Measurements from ENCODE around the gene MAIP1.

Gene MAIP1

GRCh38 chr2:199951023-199951422, 4.4 kb upstream of the MAIP1 start:
- DNase-seq: no peak

- peak; percentile 42 for DNase-seq
Observed at GRCh38 chr2:199955007-199955338, 409 bp upstream of the MAIP1 start.

DNA sequence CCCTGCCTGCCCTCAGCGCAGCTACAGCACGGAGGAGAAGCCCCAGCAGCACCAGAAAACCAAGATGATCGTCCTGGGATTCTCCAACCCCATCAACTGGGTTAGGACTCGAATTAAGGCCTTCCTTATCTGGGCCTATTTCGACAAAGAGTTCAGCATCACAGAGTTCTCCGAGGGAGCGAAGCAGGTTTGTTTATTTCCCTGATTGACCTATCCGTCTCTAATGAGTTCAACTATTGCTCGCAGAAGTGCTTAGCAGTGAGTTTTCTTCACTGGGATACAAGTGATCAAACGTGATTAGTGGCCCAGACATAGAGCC, 639 bp downstream of the MAIP1 start:
- DNase-seq: no peak

- no peak for DNase-seq
Observed at GRCh38 chr2:199958014-199958413, 2.6 kb downstream of the MAIP1 start.

- no peak for DNase-seq
Observed at GRCh38 chr2:199962203-199962602, 6.8 kb downstream of the MAIP1 start.

GRCh38 chr2:199966405-199966804, 11.0 kb downstream of the MAIP1 start:
- DNase-seq: no peak

GRCh38 chr2:199966976-199967375, 11.6 kb downstream of the MAIP1 start:
- no peak for DNase-seq

- DNase-seq: no peak
Observed at GRCh38 chr2:199968126-199968525, 12.7 kb downstream of the MAIP1 start.

- no peak for DNase-seq
Observed at GRCh38 chr2:199972088-199972626, 16.8 kb downstream of the MAIP1 start.

DNA sequence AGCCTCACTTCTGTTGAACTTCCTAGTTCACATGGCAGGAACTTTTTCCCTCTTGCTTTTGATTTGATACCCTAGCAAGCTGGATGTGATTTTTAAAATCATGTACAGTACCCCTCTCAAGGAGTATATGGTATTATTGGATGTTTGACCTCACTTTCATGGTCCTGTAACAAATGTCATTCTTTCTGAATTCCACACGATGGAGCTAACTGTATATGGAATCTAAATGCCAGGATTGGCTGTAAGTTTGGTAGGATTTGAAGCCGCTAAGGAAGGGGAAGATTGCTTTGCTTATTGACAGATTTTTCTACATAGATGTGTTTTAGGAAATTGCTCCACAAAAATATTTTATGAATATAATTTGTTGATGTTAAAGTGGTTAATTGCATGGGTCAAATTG, 18.3 kb downstream of the MAIP1 start:
- no peak for DNase-seq

- DNase-seq: no peak
Observed at GRCh38 chr2:199975273-199975895, 20.0 kb downstream of the MAIP1 start.

GRCh38 chr2:199977984-199978415, 22.6 kb downstream of the MAIP1 start:
- peak; percentile 2 for DNase-seq

GRCh38 chr2:199979398-199979797, 24.0 kb downstream of the MAIP1 start:
- DNase-seq: no peak

DNA sequence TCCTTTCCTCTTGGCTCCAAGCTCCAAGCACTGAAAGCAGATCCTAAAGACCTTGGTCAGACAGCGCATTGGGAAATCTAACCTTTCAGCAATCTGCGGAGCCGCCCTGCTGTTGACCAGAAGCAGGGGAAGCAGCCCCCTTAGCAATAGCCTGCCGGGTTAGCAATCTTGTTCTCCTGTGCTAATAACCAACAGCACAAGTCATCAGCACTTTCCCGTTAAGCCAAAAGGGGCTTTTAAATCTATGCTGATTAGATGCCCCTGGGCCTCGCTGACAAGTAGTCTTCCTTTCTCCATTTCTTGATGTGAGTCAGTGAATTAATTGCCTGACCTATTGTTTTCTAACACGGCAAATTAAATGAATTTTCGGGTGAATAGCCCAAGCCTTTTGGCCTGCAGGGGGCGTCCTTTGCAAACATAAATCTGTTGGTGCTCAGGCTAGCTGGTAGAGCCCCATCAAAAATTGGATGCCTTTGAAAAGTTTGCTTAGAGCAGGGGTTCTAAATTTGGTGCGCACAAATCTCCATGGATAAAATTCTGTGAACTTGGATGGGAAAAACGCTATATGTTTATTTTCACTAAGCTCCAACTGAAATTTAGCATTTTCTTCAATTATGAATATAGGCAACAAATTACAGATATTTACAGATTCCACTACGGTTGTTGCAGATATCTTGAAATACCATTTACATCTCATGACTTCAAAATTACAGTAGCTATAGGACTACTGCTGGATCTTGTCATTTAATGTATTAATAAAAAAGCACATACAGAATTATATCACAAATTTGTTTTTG, 24.6 kb downstream of the MAIP1 start:
- peak; percentile 67 for DNase-seq

- DNase-seq: no peak
Observed at GRCh38 chr2:199982126-199982843, 26.9 kb downstream of the MAIP1 start.

DNA sequence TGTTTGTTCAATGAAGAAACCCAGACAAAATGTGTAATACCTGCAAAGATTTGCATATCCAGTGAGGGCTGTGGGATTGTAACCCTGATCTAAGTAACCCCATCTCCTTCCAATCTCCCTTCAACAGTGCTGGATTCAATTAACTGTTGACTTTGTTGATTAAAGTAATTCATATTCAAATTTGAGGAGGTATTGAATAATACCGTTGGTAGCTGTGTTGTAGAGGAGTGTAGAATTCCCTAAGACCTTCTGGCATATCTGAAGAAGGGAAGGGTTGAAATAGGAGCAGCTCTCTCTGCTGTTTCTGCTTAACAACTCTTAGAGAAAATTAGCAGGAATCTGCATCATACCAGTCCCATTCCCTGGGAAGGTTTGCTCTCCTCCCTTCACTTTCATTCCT, 28.2 kb downstream of the MAIP1 start:
- no peak for DNase-seq

GRCh38 chr2:199984159-199984558, 28.8 kb downstream of the MAIP1 start:
- no peak for DNase-seq

GRCh38 chr2:199984755-199985154, 29.4 kb downstream of the MAIP1 start:
- DNase-seq: no peak

DNA sequence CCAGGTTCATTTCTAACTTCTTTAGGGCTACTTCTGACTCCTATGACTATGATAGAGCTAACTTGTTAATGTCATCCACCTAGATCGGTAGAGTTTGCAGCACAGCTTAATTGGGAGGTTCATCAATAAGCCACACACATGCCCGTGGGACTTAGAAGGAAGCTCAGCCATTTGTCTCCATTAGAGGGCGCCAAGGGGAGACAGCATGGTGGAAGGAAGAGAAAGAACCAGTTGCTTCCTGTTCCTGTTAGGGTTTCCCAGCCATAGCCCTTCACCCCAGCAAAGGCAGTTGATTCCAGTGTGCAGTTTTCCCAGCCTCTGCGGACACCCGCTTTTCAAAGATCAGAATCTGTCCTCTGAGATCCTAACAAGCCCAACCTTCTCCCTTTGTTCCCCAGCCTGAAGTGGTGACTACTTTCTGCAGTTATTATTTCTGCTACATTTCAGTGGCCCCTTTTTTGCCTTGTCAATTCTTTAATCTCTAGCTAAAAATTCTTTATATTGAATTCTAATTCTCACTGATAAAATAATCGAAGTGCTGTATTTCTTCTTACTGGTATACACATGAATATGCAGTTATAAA, 30.3 kb downstream of the MAIP1 start:
- DNase-seq: no peak

- no peak for DNase-seq
Observed at GRCh38 chr2:199987586-199987985, 32.2 kb downstream of the MAIP1 start.

DNA sequence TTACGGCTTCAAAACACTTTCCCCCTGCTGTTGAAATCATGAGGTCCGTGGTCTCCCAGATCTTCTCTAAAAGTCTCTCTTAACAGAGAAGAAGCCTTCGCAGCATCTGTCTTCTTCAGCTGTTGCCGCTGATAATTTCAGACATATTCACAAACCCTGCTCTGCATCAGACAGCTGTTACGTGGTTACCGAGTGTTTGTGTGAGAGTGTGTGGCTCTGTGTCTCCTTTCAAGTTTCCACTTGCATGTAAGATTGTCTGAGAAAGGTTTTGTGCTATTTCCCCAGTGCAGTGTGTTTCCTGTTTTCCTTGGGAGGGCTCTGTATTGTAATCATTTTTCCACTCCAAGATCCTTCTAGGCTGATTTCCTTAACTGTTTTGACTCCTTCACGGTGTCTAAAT, 32.8 kb downstream of the MAIP1 start:
- no peak for DNase-seq

DNA sequence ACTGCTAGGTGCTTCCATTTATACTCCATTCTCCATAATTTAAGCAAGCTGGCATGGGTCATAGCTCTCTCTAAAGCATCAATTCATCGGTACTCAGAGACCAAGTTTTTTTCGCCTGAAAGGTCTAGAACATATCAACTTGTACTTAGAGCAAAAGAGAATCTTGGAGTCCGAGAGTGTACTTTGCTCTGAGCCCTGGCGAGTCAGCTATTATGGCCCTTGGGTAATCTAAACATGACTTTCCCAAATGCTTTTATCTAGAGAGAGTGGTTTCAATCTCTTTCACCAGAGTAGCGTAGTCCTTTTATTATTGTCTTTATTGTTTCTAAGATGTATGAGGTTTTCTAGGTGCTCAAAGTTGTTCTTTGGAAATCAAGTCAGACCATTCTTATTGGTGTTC, 34.4 kb downstream of the MAIP1 start:
- DNase-seq: no peak

DNA sequence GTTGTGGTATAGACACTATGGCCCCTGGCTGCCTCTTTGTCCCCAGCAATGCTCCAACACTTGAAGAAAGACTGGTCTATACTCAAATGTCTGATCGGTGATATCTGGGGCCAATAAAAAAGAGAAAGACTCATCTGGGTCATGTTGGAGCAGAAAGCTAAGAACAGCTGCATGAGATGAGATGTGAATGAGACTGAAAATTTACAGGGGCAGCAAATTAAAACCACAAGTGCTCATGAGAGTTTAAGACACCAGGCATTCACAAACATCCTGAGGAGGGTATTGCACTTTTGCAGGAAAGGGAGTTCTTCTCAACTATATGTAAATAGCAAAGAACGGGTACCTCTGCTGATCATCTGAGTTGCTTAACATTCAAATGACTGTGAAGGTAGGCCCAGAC, 36.3 kb downstream of the MAIP1 start:
- DNase-seq: no peak

- no peak for DNase-seq
Observed at GRCh38 chr2:199992296-199992695, 36.9 kb downstream of the MAIP1 start.
